ENCODE data around the gene GALNT18. TPM values are rescaled to one million over a fixed set of nuclear protein-coding genes. Genes with fewer than 3 reads are reported as not detected.

The GALNT18 gene
- total RNA-seq, 2 donors from 2014 or later: 5.3 to 7.3 TPM

DNA sequence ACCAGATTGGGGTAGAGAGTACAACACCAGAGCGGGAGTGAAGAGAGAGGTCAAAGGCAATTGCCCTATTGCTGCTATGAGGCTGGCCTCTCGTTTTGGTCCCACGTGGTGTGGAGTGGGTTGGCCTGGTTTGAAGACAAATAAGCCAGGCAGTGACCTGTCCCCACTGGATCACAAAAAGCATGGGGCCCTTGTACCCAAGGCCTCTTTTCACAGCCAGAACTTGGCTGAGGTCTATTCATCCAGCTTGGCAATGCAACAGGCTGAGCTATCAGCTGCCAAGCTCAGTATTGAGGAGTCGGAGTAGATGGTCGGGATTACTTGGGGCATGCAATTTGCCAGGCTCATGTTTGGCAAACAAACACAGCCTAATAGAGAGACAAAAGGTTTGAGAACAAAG lies 19.2 kb upstream of the GALNT18 start:
- no peaks in the 10 kb centered on the region for H3K27me3 ChIP-seq
- TF ChIP-seq, protein P1, sequence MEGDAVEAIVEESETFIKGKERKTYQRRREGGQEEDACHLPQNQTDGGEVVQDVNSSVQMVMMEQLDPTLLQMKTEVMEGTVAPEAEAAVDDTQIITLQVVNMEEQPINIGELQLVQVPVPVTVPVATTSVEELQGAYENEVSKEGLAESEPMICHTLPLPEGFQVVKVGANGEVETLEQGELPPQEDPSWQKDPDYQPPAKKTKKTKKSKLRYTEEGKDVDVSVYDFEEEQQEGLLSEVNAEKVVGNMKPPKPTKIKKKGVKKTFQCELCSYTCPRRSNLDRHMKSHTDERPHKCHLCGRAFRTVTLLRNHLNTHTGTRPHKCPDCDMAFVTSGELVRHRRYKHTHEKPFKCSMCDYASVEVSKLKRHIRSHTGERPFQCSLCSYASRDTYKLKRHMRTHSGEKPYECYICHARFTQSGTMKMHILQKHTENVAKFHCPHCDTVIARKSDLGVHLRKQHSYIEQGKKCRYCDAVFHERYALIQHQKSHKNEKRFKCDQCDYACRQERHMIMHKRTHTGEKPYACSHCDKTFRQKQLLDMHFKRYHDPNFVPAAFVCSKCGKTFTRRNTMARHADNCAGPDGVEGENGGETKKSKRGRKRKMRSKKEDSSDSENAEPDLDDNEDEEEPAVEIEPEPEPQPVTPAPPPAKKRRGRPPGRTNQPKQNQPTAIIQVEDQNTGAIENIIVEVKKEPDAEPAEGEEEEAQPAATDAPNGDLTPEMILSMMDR (IDR thresholded peaks at IDR 0.05): no peak
- no peak for TF ChIP-seq POLR2A (IDR thresholded peaks at IDR 0.05)
- H3K27ac ChIP-seq: no peak overlapping the region
- H3K4me1 ChIP-seq: no peaks in the 10 kb centered on the region
- WGBS, 2 donors: 73 to 83% methylated on average over 5 of the region's 5 CpGs
- intact Hi-C loops (cut with DNase I): no loop called here
- DNase-seq (no peak), ATAC-seq (no peak)
- no peaks in the 10 kb centered on the region for H3K36me3 ChIP-seq (replicated peaks in 1 of 2; ENCODE audit: insufficient read depth in 1 of 2, low read depth in 2 of 2)
- no peaks in the 10 kb centered on the region for H3K9me3 ChIP-seq
- H3K4me3 ChIP-seq: no peak overlapping the region

DNA sequence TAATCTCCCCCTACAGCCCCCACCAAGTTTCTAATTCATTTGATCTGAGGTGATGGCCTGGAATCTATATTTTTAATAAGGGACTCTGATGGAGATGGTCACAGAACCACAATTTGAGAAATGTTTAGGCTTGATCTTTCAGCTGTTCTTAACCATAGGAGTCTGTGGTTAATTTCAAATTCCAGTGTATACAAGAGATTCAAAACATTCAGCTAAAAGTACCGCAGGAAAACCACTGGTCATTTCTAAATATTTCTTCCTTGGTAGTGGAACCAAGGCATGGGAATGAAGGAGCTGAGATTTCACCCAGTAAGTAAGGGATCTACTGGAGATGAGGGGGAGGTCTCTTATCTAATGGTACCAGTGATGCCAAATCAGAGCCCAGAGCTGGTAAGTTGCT lies 18.3 kb upstream of the GALNT18 start:
- TF ChIP-seq, protein P1 (IDR thresholded peaks at IDR 0.05): no peak
- no peak for TF ChIP-seq POLR2A (IDR thresholded peaks at IDR 0.05)
- Histone ChIP-seq H3K4me3 (no peak overlapping the region), H3K27me3 (no peaks in the 10 kb centered on the region), H3K36me3 (replicated peaks in 1 of 2; ENCODE audit: insufficient read depth in 1 of 2, low read depth in 2 of 2) (no peaks in the 10 kb centered on the region), H3K4me1 (no peaks in the 10 kb centered on the region), H3K9me3 (no peaks in the 10 kb centered on the region), H3K27ac (no peak overlapping the region)
- DNase-seq (no peak), ATAC-seq (no peak)
- intact Hi-C loops (cut with DNase I): no loop called here
- WGBS, 2 donors: 78 to 89% methylated on average over 1 of the region's 1 CpG

DNA sequence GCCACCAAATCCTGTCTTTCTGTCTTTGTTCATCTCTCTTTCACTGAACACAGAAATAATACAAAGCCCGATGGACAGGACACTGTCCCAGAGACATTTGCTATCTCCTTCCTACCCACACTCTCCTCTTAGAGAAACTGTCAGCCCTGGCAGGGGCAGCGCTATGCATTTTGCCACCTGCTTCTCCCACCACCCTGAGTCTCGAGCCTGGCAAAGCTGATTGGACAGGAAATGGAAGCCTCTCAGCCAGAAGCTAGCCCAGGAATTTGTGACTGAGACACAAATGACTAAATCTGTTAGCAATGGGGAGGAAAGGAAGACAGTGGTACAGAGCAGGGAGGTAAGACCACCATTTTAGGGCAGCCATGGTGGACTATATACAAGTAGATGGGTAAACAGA lies 14.9 kb upstream of the GALNT18 start:
- Histone ChIP-seq H3K4me1 (no peaks in the 10 kb centered on the region), H3K27ac (no peak overlapping the region), H3K36me3 (replicated peaks in 1 of 2; ENCODE audit: insufficient read depth in 1 of 2, low read depth in 2 of 2) (no peaks in the 10 kb centered on the region), H3K4me3 (no peak overlapping the region), H3K9me3 (no peaks in the 10 kb centered on the region), H3K27me3 (no peaks in the 10 kb centered on the region)
- TF ChIP-seq POLR2A (IDR thresholded peaks at IDR 0.05): no peak
- TF ChIP-seq, protein P1 (IDR thresholded peaks at IDR 0.05): no peak
- DNase-seq (no peak), ATAC-seq (no peak)
- intact Hi-C loops (cut with DNase I): no loop called here
- 50 to 85% methylated on average over 3 of the region's 3 CpGs for WGBS, 2 donors

DNA sequence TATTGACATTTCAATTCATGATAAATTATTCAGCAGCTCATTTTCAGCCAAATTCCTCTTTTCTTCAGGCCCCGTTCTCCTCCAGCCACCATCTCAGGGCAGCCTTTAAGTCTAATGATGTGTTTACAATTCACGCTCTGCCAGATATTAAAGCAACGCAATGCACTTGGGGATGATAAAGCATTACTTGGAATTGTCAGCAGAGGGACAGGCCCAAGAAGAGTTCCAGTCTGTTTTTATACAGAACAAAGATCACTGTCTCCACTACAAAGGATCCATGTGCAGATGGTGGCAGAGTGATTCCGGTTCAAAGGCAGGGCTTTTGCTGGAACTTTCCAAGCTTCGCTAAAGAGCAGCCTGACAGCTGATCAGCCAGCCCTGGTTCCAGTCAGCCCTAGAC lies 13.6 kb upstream of the GALNT18 start:
- Histone ChIP-seq H3K9me3 (no peaks in the 10 kb centered on the region), H3K4me1 (no peaks in the 10 kb centered on the region), H3K27ac (no peak overlapping the region), H3K27me3 (no peaks in the 10 kb centered on the region), H3K4me3 (no peak overlapping the region), H3K36me3 (replicated peaks in 1 of 2; ENCODE audit: insufficient read depth in 1 of 2, low read depth in 2 of 2) (no peaks in the 10 kb centered on the region)
- TF ChIP-seq, protein P1 (IDR thresholded peaks at IDR 0.05): no peak
- no peak for TF ChIP-seq POLR2A (IDR thresholded peaks at IDR 0.05)
- intact Hi-C loops (cut with DNase I): no loop called here
- no peak for DNase-seq
- WGBS, 2 donors: 58 to 73% methylated on average over 5 of the region's 5 CpGs
- ATAC-seq: no peak

DNA sequence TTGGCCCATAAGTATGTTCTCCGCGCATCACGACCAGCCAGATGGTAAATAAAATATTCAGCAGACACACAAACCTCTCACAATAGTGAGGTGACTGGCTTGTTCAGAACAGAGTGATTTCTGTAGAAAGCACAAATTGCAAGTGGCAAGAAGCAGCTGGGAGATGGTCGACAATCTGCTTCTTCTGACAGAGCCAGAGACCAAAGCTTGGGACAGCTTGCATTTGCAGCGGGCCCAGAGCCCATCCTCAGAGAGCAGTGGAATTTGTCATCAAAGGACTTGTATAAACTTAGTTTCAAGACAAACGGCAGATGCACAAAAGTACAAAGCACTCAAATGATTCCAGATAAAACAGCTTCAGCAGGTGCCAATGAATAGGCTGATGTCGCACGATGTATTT lies 7.6 kb upstream of the GALNT18 start:
- DNase-seq (no peak), ATAC-seq (no peak)
- 74 to 80% methylated on average over 8 of the region's 8 CpGs for WGBS, 2 donors
- intact Hi-C loops (cut with DNase I): no loop called here
- no peak overlapping the region for H3K4me3 ChIP-seq
- H3K27me3 ChIP-seq: no peaks in the 10 kb centered on the region
- H3K4me1 ChIP-seq: no peaks in the 10 kb centered on the region
- TF ChIP-seq, protein P1 (IDR thresholded peaks at IDR 0.05): no peak
- TF ChIP-seq POLR2A (IDR thresholded peaks at IDR 0.05): no peak
- H3K27ac ChIP-seq: no peak overlapping the region
- no peaks in the 10 kb centered on the region for H3K9me3 ChIP-seq
- H3K36me3 ChIP-seq (replicated peaks in 1 of 2; ENCODE audit: insufficient read depth in 1 of 2, low read depth in 2 of 2): no peaks in the 10 kb centered on the region

Measured in body of pancreas (tissue), 4 donors.